KBM-7 (cell line): ENCODE results near the gene DNALI1.
"Not testable (repeated sequence)": the region's sequence is repeated elsewhere in the genome, so short reads cannot be mapped to it uniquely, and the experiment has no call there.

Experiments used
- DNase-seq: peaks from one replicate; pipeline ENCODE4 v3.0.0-alpha.2; 2015
- in situ Hi-C: fragments of 300-500 bp; cut with MboI; formaldehyde crosslinking; loops from 2 replicates; pipeline ENCODE4 v1.14.3; 2020; ENCODE audit warnings: low sequenced_read_pairs, low pct_unique_long_range_greater_than_20kb, mixed read lengths

Gene DNALI1

GRCh38 chr1:37556712-37557196 lies at the start of gene DNALI1:
Gene DNALI1, plus strand, starts transcription at chr1:37556940. Its CDS starts 55 bp downstream, at chr1:37556995.
- in situ Hi-C loops, result no loop called here
- no peak for DNase-seq

GRCh38 chr1:37509181-37509580 lies 47.6 kb upstream of the DNALI1 start:
- in situ Hi-C loops, result no loop called here
- peak; percentile 57 for DNase-seq

- DNase-seq, result peak; percentile 33
- in situ Hi-C loops, result no loop called here
Measured at GRCh38 chr1:37513795-37514349, 42.9 kb upstream of the DNALI1 start.

GRCh38 chr1:37514350-37515184 lies 42.2 kb upstream of the DNALI1 start, which contains the start of gene MEAF6:
Gene MEAF6, minus strand, starts transcription at chr1:37514766. Its CDS starts 20 bp downstream, at chr1:37514746.
- peak; percentile 90 for DNase-seq
- in situ Hi-C loops, result no loop called here

GRCh38 chr1:37515185-37516034 lies 41.3 kb upstream of the DNALI1 start:
- no peak for DNase-seq
- in situ Hi-C loops, result no loop called here

- in situ Hi-C loops, result no loop called here
- DNase-seq, result no peak
Measured at GRCh38 chr1:37517569-37517968, 39.2 kb upstream of the DNALI1 start.

- DNase-seq, in situ Hi-C loops: not testable (repeated sequence)
Measured at GRCh38 chr1:37518241-37518640, 38.5 kb upstream of the DNALI1 start.

- DNase-seq, in situ Hi-C loops: not testable (repeated sequence)
Measured at GRCh38 chr1:37518929-37519328, 37.8 kb upstream of the DNALI1 start.

GRCh38 chr1:37519613-37520012 lies 37.1 kb upstream of the DNALI1 start:
- in situ Hi-C loops, result no loop called here
- no peak for DNase-seq

GRCh38 chr1:37529888-37530287 lies 26.9 kb upstream of the DNALI1 start:
- DNase-seq, in situ Hi-C loops: not testable (repeated sequence)

- in situ Hi-C loops, result not testable (repeated sequence)
Measured at GRCh38 chr1:37532418-37533156, 24.2 kb upstream of the DNALI1 start.

GRCh38 chr1:37533317-37534093 lies 23.2 kb upstream of the DNALI1 start:
- DNase-seq, result no peak
- in situ Hi-C loops, result no loop called here

More at GRCh38 chr1:37532418-37533156, 24.2 kb upstream of the DNALI1 start:
- DNase-seq, result not testable (repeated sequence)

GRCh38 chr1:37537378-37537777 lies 19.4 kb upstream of the DNALI1 start:
- DNase-seq, result no peak
- in situ Hi-C loops, result no loop called here

- in situ Hi-C loops, DNase-seq: not testable (repeated sequence)
Measured at GRCh38 chr1:37539154-37539553, 17.6 kb upstream of the DNALI1 start.

GRCh38 chr1:37540036-37540785 lies 16.5 kb upstream of the DNALI1 start:
- DNase-seq, result no peak
- in situ Hi-C loops, result no loop called here

GRCh38 chr1:37544530-37544929 lies 12.2 kb upstream of the DNALI1 start:
- in situ Hi-C loops, result no loop called here
- DNase-seq, result no peak

GRCh38 chr1:37545019-37545418 lies 11.7 kb upstream of the DNALI1 start:
- no peak for DNase-seq
- in situ Hi-C loops, result no loop called here
